Measurements from ENCODE around the gene EEFSEC.

The EEFSEC gene

DNA sequence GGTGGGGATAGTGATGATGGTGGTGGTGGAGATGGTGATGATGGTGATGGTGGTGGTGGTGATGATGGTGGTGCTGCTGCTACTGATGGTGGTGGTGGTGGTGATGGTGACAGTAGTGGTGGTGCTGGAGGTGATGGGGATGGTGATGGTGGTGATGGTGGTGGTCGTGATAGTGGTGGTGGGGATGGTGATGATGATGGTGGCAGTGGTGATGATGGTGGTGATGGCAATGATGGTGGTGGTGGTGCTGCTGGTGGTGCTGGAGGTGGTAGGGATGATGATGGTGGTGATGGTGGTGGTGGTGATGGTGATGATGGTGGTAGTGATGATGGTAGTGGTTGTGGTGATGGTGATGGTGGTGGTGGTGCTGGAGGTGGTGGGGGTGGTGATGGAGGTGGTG lies 292.1 kb downstream of the EEFSEC start:
- no peak for TF ChIP-seq CTCF (IDR thresholded peaks at IDR 0.05; ENCODE audit: low read depth, low read length)
- H3K4me3 ChIP-seq (ENCODE audit: low read depth, low read length), result no peak overlapping the region

DNA sequence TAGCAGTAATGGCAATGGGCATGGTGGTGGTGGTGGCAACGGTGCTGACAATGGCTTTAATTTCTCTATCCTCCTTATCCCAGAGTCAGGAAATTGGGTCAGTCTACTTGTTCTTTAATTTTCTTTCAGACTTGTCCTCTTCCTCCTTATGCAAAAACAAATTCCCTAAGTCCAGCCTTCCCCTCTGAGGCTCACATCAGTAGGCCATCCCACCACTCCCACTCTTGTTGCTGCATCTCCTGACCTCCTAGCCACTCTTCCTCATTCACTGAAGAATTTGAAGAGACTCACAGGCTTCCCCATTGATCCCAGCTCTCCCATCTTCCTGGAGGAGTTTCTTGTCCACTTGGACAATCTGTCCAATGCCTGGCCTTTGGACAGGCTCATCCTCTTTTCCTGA lies 293.5 kb downstream of the EEFSEC start:
- H3K4me3 ChIP-seq (ENCODE audit: low read depth, low read length), result no peak overlapping the region
- no peak for TF ChIP-seq CTCF (IDR thresholded peaks at IDR 0.05; ENCODE audit: low read depth, low read length)

GRCh38 chr3:128447561-128448013 lies 294.3 kb downstream of the EEFSEC start:
- no peak overlapping the region for H3K4me3 ChIP-seq (ENCODE audit: low read depth, low read length)
- TF ChIP-seq CTCF (IDR thresholded peaks at IDR 0.05; ENCODE audit: low read depth, low read length), result no peak

DNA sequence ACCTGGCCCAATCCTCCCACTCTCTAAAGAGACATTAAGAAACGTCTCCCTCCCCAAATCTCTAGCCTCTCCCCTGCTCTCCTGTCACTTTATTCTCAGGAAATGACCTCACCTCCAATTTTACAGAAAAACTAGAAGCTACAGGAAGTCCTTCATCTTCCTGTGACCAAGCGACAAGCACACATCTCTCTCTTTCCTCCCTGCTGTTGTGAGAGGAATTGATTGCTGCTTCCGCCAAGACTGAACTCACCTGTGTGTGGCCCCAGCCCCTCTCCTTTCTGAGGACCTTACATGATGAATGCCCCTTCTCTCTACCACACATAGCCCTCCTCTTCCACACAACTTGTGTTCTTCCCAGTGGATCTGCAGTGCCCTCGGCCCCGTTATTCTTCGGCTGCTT lies 295.2 kb downstream of the EEFSEC start:
- no peak for TF ChIP-seq CTCF (IDR thresholded peaks at IDR 0.05; ENCODE audit: low read depth, low read length)
- H3K4me3 ChIP-seq (ENCODE audit: low read depth, low read length), result no peak overlapping the region

GRCh38 chr3:128449111-128449638 lies 295.9 kb downstream of the EEFSEC start:
- H3K4me3 ChIP-seq (ENCODE audit: low read depth, low read length), result no peak overlapping the region
- TF ChIP-seq CTCF (IDR thresholded peaks at IDR 0.05; ENCODE audit: low read depth, low read length), result no peak

- TF ChIP-seq CTCF (IDR thresholded peaks at IDR 0.05; ENCODE audit: low read depth, low read length), result no peak
- H3K4me3 ChIP-seq (ENCODE audit: low read depth, low read length), result no peak overlapping the region
Observed at GRCh38 chr3:128452120-128452519, 298.8 kb downstream of the EEFSEC start.

DNA sequence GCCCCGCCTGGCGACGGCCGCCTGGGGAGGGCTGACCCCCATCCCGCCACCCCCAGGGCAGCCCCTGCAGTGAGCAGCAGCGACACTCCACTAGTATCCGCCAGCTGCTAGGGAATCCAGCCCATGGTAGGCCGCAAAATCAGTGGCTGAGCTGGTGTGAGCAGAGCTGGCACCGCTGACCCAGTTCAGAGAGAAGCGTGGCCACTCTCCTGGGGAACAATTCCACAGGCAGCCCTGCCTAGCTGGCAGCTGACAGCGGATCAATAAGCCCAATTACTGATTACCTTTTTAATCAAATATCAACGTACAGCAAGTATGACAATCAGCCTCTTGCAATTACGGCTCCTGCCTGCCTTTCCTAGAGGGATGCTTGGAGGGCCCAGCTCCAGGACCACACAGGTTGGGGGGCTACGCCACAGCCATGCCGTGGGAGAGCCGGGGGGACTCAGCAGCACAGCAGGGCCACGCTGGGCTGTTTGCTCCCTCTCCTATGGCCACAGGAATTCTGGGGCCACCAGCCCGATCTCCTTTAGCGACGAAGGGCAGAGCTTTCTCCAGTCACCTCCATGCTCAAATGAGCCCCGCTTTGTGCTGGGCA lies 299.5 kb downstream of the EEFSEC start:
- no peak overlapping the region for H3K4me3 ChIP-seq (ENCODE audit: low read depth, low read length)
- TF ChIP-seq CTCF (IDR thresholded peaks at IDR 0.05; ENCODE audit: low read depth, low read length), result no peak

All from WI38 (cell line).